ENCODE data around the gene LARGE1.

The LARGE1 gene

GRCh38 chr22:33350491-33350890, 569.8 kb downstream of the LARGE1 start:
- TF ChIP-seq CTCF (IDR thresholded peaks at IDR 0.05; ENCODE audit: low read depth, low read length) = no peak
- no peak overlapping the region for H3K4me3 ChIP-seq (ENCODE audit: low read depth, low read length)

GRCh38 chr22:33347002-33347401, 573.3 kb downstream of the LARGE1 start:
- H3K4me3 ChIP-seq (ENCODE audit: low read depth, low read length) = no peak overlapping the region
- no peak for TF ChIP-seq CTCF (IDR thresholded peaks at IDR 0.05; ENCODE audit: low read depth, low read length)

- H3K4me3 ChIP-seq (ENCODE audit: low read depth, low read length) = no peak overlapping the region
- TF ChIP-seq CTCF (IDR thresholded peaks at IDR 0.05; ENCODE audit: low read depth, low read length) = no peak
Observed at GRCh38 chr22:33341611-33342010, 578.7 kb downstream of the LARGE1 start.

GRCh38 chr22:33337524-33337923, 582.8 kb downstream of the LARGE1 start:
- TF ChIP-seq CTCF (IDR thresholded peaks at IDR 0.05; ENCODE audit: low read depth, low read length) = no peak
- H3K4me3 ChIP-seq (ENCODE audit: low read depth, low read length) = no peak overlapping the region

GRCh38 chr22:33335611-33336279, 584.5 kb downstream of the LARGE1 start:
- no peak for TF ChIP-seq CTCF (IDR thresholded peaks at IDR 0.05; ENCODE audit: low read depth, low read length)
- no peak overlapping the region for H3K4me3 ChIP-seq (ENCODE audit: low read depth, low read length)

- TF ChIP-seq CTCF (IDR thresholded peaks at IDR 0.05; ENCODE audit: low read depth, low read length) = no peak
- H3K4me3 ChIP-seq (ENCODE audit: low read depth, low read length) = no peak overlapping the region
Observed at GRCh38 chr22:33332538-33332937, 587.7 kb downstream of the LARGE1 start.

GRCh38 chr22:33331017-33331416, 589.3 kb downstream of the LARGE1 start:
- H3K4me3 ChIP-seq (ENCODE audit: low read depth, low read length) = no peak overlapping the region
- TF ChIP-seq CTCF (IDR thresholded peaks at IDR 0.05; ENCODE audit: low read depth, low read length) = no peak
